ENCODE measurements around the gene RLIM.

Gene RLIM

GRCh38 chrX:74593593-74593992 lies 20.8 kb downstream of the RLIM start:
- Histone ChIP-seq H3K27me3 (ENCODE audit: control insufficient read depth in 1 of 2, insufficient read depth in 2 of 2, low read length in 2 of 2) (no peaks in the 10 kb centered on the region), H3K36me3 (ENCODE audit: control insufficient read depth in 2 of 2, insufficient read depth in 2 of 2, low read length in 2 of 2) (peaks cover 7 to 10% of the 10 kb centered on the region in 2 donors), H3K27ac (ENCODE audit: low read length) (no peak overlapping the region), H3K4me3 (ENCODE audit: low read length in 2 of 2) (no peak overlapping the region), H3K9me3 (ENCODE audit: control insufficient read depth in 2 of 2, low read length in 2 of 2) (no peaks in the 10 kb centered on the region), H3K9ac (ENCODE audit: low read length in 2 of 2) (no peak overlapping the region), H3K4me1 (ENCODE audit: control insufficient read depth, insufficient read depth, low read length) (no peaks in the 10 kb centered on the region)

DNA sequence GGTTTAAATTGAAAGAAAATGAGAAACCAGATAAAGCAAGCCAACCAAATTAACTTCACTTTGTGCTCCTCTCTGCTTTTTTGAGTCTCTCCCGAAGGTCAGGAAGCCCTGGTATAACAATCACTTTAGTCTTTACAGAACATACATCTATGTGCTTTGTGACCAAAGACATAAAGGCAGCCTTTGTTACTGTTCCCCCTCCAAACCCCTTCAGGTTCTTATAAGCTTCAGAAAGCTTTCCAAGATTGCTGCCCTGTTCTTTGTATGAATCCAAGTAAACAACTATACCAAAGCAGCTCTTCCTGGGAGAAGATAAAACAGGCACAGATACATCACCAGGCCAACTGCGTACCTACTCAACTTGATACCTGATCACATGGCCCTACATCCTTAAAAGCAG lies 28.7 kb downstream of the RLIM start:
- no peak overlapping the region for H3K9ac ChIP-seq (ENCODE audit: low read length in 2 of 2)
- no peaks in the 10 kb centered on the region for H3K27me3 ChIP-seq (ENCODE audit: control insufficient read depth in 1 of 2, insufficient read depth in 2 of 2, low read length in 2 of 2)
- H3K36me3 ChIP-seq (ENCODE audit: control insufficient read depth in 2 of 2, insufficient read depth in 2 of 2, low read length in 2 of 2) = no peaks in the 10 kb centered on the region
- no peak overlapping the region for H3K27ac ChIP-seq (ENCODE audit: low read length)
- no peak overlapping the region for H3K4me3 ChIP-seq (ENCODE audit: low read length in 2 of 2)
- H3K9me3 ChIP-seq (ENCODE audit: control insufficient read depth in 2 of 2, low read length in 2 of 2) = no peaks in the 10 kb centered on the region
- no peaks in the 10 kb centered on the region for H3K4me1 ChIP-seq (ENCODE audit: control insufficient read depth, insufficient read depth, low read length)

DNA sequence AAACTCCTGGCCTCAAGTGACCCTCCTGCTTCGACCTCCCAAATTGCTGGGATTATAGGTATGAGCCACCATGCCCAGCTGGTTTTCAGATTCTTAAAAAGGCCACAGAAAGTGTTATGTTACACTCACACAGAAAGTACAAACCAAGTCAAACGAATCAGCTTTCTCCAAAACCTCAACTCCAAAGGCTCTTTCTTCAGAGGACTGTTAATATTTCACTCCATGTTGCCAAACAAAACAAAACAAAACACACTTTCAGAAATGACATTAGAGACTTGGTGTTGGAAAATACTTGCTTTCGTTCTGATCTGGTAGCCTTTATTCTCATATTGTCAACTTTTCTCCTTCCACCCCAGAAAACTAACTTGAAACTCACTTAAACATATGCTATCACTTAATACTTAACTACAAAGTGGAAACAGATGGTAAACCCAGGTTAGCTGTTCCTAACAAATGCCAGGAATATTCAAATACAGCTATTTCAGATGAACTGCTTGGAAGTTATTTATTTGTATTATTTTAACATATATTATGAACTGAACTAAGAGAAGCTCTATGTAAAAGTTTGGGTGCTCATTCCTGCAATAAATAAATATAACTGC lies 34.7 kb downstream of the RLIM start:
- H3K27me3 ChIP-seq (ENCODE audit: control insufficient read depth in 1 of 2, insufficient read depth in 2 of 2, low read length in 2 of 2) = no peaks in the 10 kb centered on the region
- H3K4me1 ChIP-seq (ENCODE audit: control insufficient read depth, insufficient read depth, low read length) = no peaks in the 10 kb centered on the region
- H3K36me3 ChIP-seq (ENCODE audit: control insufficient read depth in 2 of 2, insufficient read depth in 2 of 2, low read length in 2 of 2) = no peaks in the 10 kb centered on the region
- no peak overlapping the region for H3K4me3 ChIP-seq (ENCODE audit: low read length in 2 of 2)
- no peaks in the 10 kb centered on the region for H3K9me3 ChIP-seq (ENCODE audit: control insufficient read depth in 2 of 2, low read length in 2 of 2)
- H3K27ac ChIP-seq (ENCODE audit: low read length) = no peak overlapping the region
- H3K9ac ChIP-seq (ENCODE audit: low read length in 2 of 2) = no peak overlapping the region

GRCh38 chrX:74578137-74578536 lies 36.3 kb downstream of the RLIM start:
- H3K9me3 ChIP-seq (ENCODE audit: control insufficient read depth in 2 of 2, low read length in 2 of 2) = no peaks in the 10 kb centered on the region
- no peak overlapping the region for H3K9ac ChIP-seq (ENCODE audit: low read length in 2 of 2)
- no peaks in the 10 kb centered on the region for H3K27me3 ChIP-seq (ENCODE audit: control insufficient read depth in 1 of 2, insufficient read depth in 2 of 2, low read length in 2 of 2)
- no peaks in the 10 kb centered on the region for H3K4me1 ChIP-seq (ENCODE audit: control insufficient read depth, insufficient read depth, low read length)
- no peaks in the 10 kb centered on the region for H3K36me3 ChIP-seq (ENCODE audit: control insufficient read depth in 2 of 2, insufficient read depth in 2 of 2, low read length in 2 of 2)
- H3K27ac ChIP-seq (ENCODE audit: low read length) = no peak overlapping the region
- no peak overlapping the region for H3K4me3 ChIP-seq (ENCODE audit: low read length in 2 of 2)

DNA sequence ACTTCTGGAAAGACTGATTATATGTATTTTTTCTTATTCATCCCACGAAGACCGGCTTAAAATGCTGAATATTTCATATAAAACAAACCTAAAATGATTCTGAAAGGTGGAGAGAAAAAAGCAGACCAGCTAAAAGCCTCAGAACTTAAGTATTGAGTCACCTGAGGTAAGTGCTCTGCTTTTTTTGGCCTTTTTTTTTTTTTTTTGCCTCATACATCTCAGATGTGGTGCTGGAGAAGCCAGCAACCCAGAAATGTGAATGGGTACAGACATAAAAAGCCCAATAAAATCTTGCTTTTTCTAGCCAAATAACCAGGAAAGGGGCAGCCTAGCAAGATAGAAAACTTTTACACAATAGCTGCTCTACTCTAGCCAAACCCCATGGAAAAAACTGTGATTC lies 57.0 kb downstream of the RLIM start:
- Histone ChIP-seq H3K36me3 (ENCODE audit: control insufficient read depth in 2 of 2, insufficient read depth in 2 of 2, low read length in 2 of 2) (no peaks in the 10 kb centered on the region), H3K9me3 (ENCODE audit: control insufficient read depth in 2 of 2, low read length in 2 of 2) (no peaks in the 10 kb centered on the region), H3K27me3 (ENCODE audit: control insufficient read depth in 1 of 2, insufficient read depth in 2 of 2, low read length in 2 of 2) (peaks cover 0 to 11% of the 10 kb centered on the region in 2 donors), H3K9ac (ENCODE audit: low read length in 2 of 2) (no peak overlapping the region), H3K27ac (ENCODE audit: low read length) (no peak overlapping the region), H3K4me1 (ENCODE audit: control insufficient read depth, insufficient read depth, low read length) (no peaks in the 10 kb centered on the region), H3K4me3 (ENCODE audit: low read length in 2 of 2) (no peak overlapping the region)

GRCh38 chrX:74551934-74552333 lies 62.5 kb downstream of the RLIM start:
- Histone ChIP-seq H3K27me3 (ENCODE audit: control insufficient read depth in 1 of 2, insufficient read depth in 2 of 2, low read length in 2 of 2) (peaks cover 0 to 2% of the 10 kb centered on the region in 2 donors), H3K27ac (ENCODE audit: low read length) (no peak overlapping the region), H3K4me1 (ENCODE audit: control insufficient read depth, insufficient read depth, low read length) (no peaks in the 10 kb centered on the region), H3K36me3 (ENCODE audit: control insufficient read depth in 2 of 2, insufficient read depth in 2 of 2, low read length in 2 of 2) (no peaks in the 10 kb centered on the region), H3K9ac (ENCODE audit: low read length in 2 of 2) (no peak overlapping the region), H3K4me3 (ENCODE audit: low read length in 2 of 2) (no peak overlapping the region), H3K9me3 (ENCODE audit: control insufficient read depth in 2 of 2, low read length in 2 of 2) (no peaks in the 10 kb centered on the region)

- Histone ChIP-seq H3K9ac (ENCODE audit: low read length in 2 of 2) (peak overlapping the region in 1 of 2 donors; percentile 36), H3K9me3 (ENCODE audit: control insufficient read depth in 2 of 2, low read length in 2 of 2) (no peaks in the 10 kb centered on the region), H3K27me3 (ENCODE audit: control insufficient read depth in 1 of 2, insufficient read depth in 2 of 2, low read length in 2 of 2) (peaks cover 0 to 7% of the 10 kb centered on the region in 2 donors), H3K4me3 (ENCODE audit: low read length in 2 of 2) (peak overlapping the region in 1 of 2 donors; percentile 55), H3K27ac (ENCODE audit: low read length) (no peak overlapping the region), H3K4me1 (ENCODE audit: control insufficient read depth, insufficient read depth, low read length) (no peaks in the 10 kb centered on the region), H3K36me3 (ENCODE audit: control insufficient read depth in 2 of 2, insufficient read depth in 2 of 2, low read length in 2 of 2) (no peaks in the 10 kb centered on the region)
Observed at GRCh38 chrX:74550295-74550802, 64.1 kb downstream of the RLIM start.

- Histone ChIP-seq H3K27ac (ENCODE audit: low read length) (no peak overlapping the region), H3K36me3 (ENCODE audit: control insufficient read depth in 2 of 2, insufficient read depth in 2 of 2, low read length in 2 of 2) (no peaks in the 10 kb centered on the region), H3K9ac (ENCODE audit: low read length in 2 of 2) (no peak overlapping the region), H3K4me3 (ENCODE audit: low read length in 2 of 2) (no peak overlapping the region), H3K4me1 (ENCODE audit: control insufficient read depth, insufficient read depth, low read length) (no peaks in the 10 kb centered on the region), H3K9me3 (ENCODE audit: control insufficient read depth in 2 of 2, low read length in 2 of 2) (no peaks in the 10 kb centered on the region), H3K27me3 (ENCODE audit: control insufficient read depth in 1 of 2, insufficient read depth in 2 of 2, low read length in 2 of 2) (peaks cover 0 to 4% of the 10 kb centered on the region in 2 donors)
Observed at GRCh38 chrX:74546984-74547383, 67.4 kb downstream of the RLIM start.

GRCh38 chrX:74545880-74546523 lies 68.4 kb downstream of the RLIM start:
- no peak overlapping the region for H3K9ac ChIP-seq (ENCODE audit: low read length in 2 of 2)
- H3K27ac ChIP-seq (ENCODE audit: low read length) = no peak overlapping the region
- no peak overlapping the region for H3K4me3 ChIP-seq (ENCODE audit: low read length in 2 of 2)
- no peaks in the 10 kb centered on the region for H3K4me1 ChIP-seq (ENCODE audit: control insufficient read depth, insufficient read depth, low read length)
- H3K36me3 ChIP-seq (ENCODE audit: control insufficient read depth in 2 of 2, insufficient read depth in 2 of 2, low read length in 2 of 2) = no peaks in the 10 kb centered on the region
- no peaks in the 10 kb centered on the region for H3K9me3 ChIP-seq (ENCODE audit: control insufficient read depth in 2 of 2, low read length in 2 of 2)
- H3K27me3 ChIP-seq (ENCODE audit: control insufficient read depth in 1 of 2, insufficient read depth in 2 of 2, low read length in 2 of 2) = peaks cover 0 to 6% of the 10 kb centered on the region in 2 donors

DNA sequence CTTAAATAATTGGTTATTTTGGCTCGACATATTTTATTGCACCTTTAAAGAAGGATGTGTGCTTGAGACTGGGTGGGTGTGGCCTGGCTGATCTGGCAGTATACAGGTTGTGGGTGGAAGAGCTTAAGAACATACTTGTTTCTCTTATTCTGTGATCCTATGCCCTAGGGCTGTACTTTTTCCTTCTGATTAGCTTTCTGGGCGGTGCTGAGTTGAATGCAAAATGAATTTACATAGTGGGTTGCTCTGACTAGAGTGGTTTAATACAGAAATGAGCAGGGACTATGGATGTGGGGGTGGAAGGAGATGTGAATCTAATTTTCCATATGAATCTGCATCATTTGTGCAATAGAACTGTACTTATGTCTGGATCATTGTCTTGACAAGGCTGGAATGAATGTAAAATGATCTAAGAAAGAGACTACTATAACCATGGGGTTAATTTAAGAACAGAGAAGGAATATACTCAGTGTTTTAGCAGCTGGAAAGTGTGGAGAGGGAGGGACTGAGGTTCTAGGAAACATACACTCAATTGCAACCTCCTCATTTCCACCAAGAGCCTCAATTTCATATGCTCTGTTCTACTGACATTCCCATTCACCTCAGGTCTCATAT lies 73.7 kb downstream of the RLIM start:
- H3K4me1 ChIP-seq (ENCODE audit: control insufficient read depth, insufficient read depth, low read length) = peaks cover 6% of the 10 kb centered on the region

More for the DNA sequence above, 73.7 kb downstream of the RLIM start:
- no peak overlapping the region for H3K9ac ChIP-seq (ENCODE audit: low read length in 2 of 2)
- peaks cover 0 to 9% of the 10 kb centered on the region in 2 donors for H3K27me3 ChIP-seq (ENCODE audit: control insufficient read depth in 1 of 2, insufficient read depth in 2 of 2, low read length in 2 of 2)
- H3K4me3 ChIP-seq (ENCODE audit: low read length in 2 of 2) = no peak overlapping the region
- H3K36me3 ChIP-seq (ENCODE audit: control insufficient read depth in 2 of 2, insufficient read depth in 2 of 2, low read length in 2 of 2) = no peaks in the 10 kb centered on the region
- H3K27ac ChIP-seq (ENCODE audit: low read length) = no peak overlapping the region
- no peaks in the 10 kb centered on the region for H3K9me3 ChIP-seq (ENCODE audit: control insufficient read depth in 2 of 2, low read length in 2 of 2)

All from stomach smooth muscle (tissue), 2 donors.